Measurements from ENCODE around the gene FCHSD2. TPM values are rescaled to one million over a fixed set of nuclear protein-coding genes. Genes with fewer than 3 reads are reported as not detected.

Gene FCHSD2
- total RNA-seq, 1 donor from 2014 or later = 16.3 TPM

DNA sequence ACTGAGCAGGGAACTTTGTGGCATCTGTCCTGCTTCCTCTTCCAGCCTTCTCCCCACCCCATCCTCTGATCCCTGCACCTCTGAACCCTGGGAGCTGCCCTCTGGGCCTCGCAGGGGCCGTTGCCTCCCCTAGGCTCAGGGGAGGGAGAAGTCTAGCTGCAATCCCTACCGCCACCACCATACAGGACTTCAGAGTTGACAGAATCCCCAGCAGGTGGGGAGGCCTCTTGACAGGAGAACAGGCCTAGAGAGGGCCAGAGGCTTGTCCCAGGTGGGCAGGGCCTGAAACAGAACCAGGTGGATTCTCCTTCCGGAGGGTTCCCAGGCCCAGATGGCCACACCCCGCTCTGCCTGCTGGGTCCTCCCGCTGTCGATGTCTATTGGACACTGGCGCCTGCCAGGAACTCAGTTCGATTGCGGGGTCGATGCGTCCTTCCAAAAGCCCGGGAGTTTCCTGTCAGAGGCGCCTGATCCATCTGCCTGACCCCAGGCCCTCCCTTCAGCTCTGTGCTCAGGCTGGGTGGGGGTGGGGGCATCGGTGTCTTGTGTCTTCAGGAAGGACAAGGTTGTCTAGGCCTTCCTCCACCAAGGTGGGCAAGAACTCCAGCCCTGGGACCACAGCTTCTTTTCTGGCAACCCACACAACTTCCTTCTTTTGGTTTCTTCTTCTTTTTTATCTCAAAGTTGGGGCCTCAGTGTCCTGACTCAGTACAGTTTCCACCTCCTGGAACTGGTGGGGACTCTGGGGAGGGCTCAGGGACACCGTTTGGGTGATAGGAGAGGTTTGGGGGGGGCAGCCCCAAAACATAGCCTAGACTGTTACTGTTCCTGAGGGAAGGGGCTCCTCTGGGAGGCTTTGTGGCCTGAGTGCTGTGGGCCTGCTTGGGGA, 354.7 kb downstream of the FCHSD2 start:
- TF ChIP-seq, protein P1, sequence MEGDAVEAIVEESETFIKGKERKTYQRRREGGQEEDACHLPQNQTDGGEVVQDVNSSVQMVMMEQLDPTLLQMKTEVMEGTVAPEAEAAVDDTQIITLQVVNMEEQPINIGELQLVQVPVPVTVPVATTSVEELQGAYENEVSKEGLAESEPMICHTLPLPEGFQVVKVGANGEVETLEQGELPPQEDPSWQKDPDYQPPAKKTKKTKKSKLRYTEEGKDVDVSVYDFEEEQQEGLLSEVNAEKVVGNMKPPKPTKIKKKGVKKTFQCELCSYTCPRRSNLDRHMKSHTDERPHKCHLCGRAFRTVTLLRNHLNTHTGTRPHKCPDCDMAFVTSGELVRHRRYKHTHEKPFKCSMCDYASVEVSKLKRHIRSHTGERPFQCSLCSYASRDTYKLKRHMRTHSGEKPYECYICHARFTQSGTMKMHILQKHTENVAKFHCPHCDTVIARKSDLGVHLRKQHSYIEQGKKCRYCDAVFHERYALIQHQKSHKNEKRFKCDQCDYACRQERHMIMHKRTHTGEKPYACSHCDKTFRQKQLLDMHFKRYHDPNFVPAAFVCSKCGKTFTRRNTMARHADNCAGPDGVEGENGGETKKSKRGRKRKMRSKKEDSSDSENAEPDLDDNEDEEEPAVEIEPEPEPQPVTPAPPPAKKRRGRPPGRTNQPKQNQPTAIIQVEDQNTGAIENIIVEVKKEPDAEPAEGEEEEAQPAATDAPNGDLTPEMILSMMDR (IDR thresholded peaks at IDR 0.05) = no peak
- Histone ChIP-seq H3K27me3 (no peaks in the 10 kb centered on the region), H3K9me3 (no peaks in the 10 kb centered on the region), H3K4me1 (peaks cover 12 to 20% of the 10 kb centered on the region in 2 donors), H3K27ac (peak overlapping the region in 1 of 2 donors; percentile 18), H3K36me3 (no peaks in the 10 kb centered on the region), H3K4me3 (no peak overlapping the region)
- DNase-seq (ENCODE audit: low spot score in 2 of 2) = no peak
- intact Hi-C loops (cut with DNase I) = no loop called here

Other genes with a start within 250 kb of the FCHSD2 start
- 18.3 TPM for gene P2RY2, start 76.0 kb upstream of the FCHSD2 start, total RNA-seq
- gene P2RY6, start 130.0 kb upstream of the FCHSD2 start, total RNA-seq = 8.8 TPM
- 193 TPM for gene ARHGEF17, start 166.0 kb upstream of the FCHSD2 start, total RNA-seq
- gene RELT, start 234.1 kb upstream of the FCHSD2 start, total RNA-seq = 25.7 TPM